SK-N-SH (cell line): ENCODE measurements around the gene KIF5C. TPM values are rescaled to one million over a fixed set of nuclear protein-coding genes. Genes with fewer than 3 reads are reported as not detected.

Experiments used
- CTCF ChIA-PET: fragments of 300-600, 350-600 bp; formaldehyde crosslinking; extraction: SDS; loops from one replicate; lab custom pipeline; 2021; lab: Yijun Ruan, JAX
- POLR2A ChIA-PET: fragments of 350-600 bp; sonication (Branson Sonifier 250); formaldehyde crosslinking; extraction: SDS; loops from one replicate; lab custom pipeline; 2020; ENCODE audit warnings: antibody characterized with exemption, inconsistent platforms; lab: Yijun Ruan, JAX
- DNase-seq: peaks from one replicate; pipeline ENCODE4 v3.0.0; 2012
- H2AFZ ChIP-seq: fragments of 200-600 bp; sonication (generic); 2 replicates; pipeline ENCODE4 v1.8.1; 2016; ENCODE audit warnings: antibody characterized with exemption, mild to moderate bottlenecking, low read depth
- H3F3A ChIP-seq: fragments of 200-600 bp; sonication (generic); replicated peaks from 2 replicates; pipeline ENCODE3; 2016; ENCODE audit warnings: antibody characterized with exemption, mild to moderate bottlenecking; ENCODE audit not compliant: insufficient read depth
- H3K27ac ChIP-seq, 2 experiments: fragments of 200-500 bp in 1 of 2; fragments of 200-600 bp in 1 of 2; sonication (Bioruptor generic) in 1 of 2; sonication (generic), shearing (Covaris generic) in 1 of 2; 2 replicates each; pipeline versions ENCODE4 v1.5.1 to v1.6.1; 2014 to 2016; ENCODE audit warnings: low read depth in 2 of 2, inconsistent platforms in 1 of 2, low read length in 1 of 2, mild to moderate bottlenecking in 1 of 2, mixed read lengths in 1 of 2
- H3K27me3 ChIP-seq: fragments of 200-600 bp; sonication (generic), shearing (Covaris generic); 2 replicates; pipeline ENCODE4 v1.6.1; 2016; ENCODE audit warnings: mixed run types; ENCODE audit not compliant: insufficient read depth
- H3K36me3 ChIP-seq, 2 experiments: fragments of 200-500 bp in 1 of 2; fragments of 200-600 bp in 1 of 2; sonication (Bioruptor generic) in 1 of 2; sonication (generic) in 1 of 2; replicated peaks in 1 of 2; 2 replicates each; pipeline versions ENCODE3 to v1.5.1; 2014 to 2016; ENCODE audit warnings: low read length in 1 of 2, mild to moderate bottlenecking in 1 of 2; ENCODE audit not compliant: insufficient read depth in 2 of 2, control insufficient read depth in 1 of 2
- H3K4me1 ChIP-seq, 2 experiments: fragments of 200-500 bp in 1 of 2; fragments of 200-600 bp in 1 of 2; sonication (Bioruptor generic) in 1 of 2; sonication (generic), shearing (Covaris generic) in 1 of 2; 2 replicates each; pipeline versions ENCODE4 v1.5.1 to v1.6.1; 2014 to 2016; ENCODE audit warnings: low read depth in 1 of 2, low read length in 1 of 2, mixed run types in 1 of 2; ENCODE audit not compliant: insufficient read depth in 2 of 2, control insufficient read depth in 1 of 2
- H3K4me2 ChIP-seq: fragments of 200-600 bp; sonication (generic), shearing (Covaris generic); 2 replicates; pipeline ENCODE4 v1.6.1; 2017; ENCODE audit warnings: mixed run types
- H3K4me3 ChIP-seq, 2 experiments: fragments of 200-500 bp in 1 of 2; fragments of 200-600 bp in 1 of 2; sonication (Bioruptor generic) in 1 of 2; sonication (generic), shearing (Covaris generic) in 1 of 2; 2 replicates each; pipeline versions ENCODE4 v1.5.1 to v1.8.1; 2014 to 2016; ENCODE audit warnings: low read depth in 2 of 2, inconsistent platforms in 1 of 2, low read length in 1 of 2, mild to moderate bottlenecking in 1 of 2, mixed read lengths in 1 of 2, moderate library complexity in 1 of 2
- H3K79me2 ChIP-seq: fragments of 200-600 bp; sonication (generic); 2 replicates; pipeline ENCODE4 v1.8.1; 2017; ENCODE audit warnings: mild to moderate bottlenecking; ENCODE audit not compliant: insufficient read depth
- H3K9ac ChIP-seq: fragments of 200-600 bp; sonication (generic); 2 replicates; pipeline ENCODE4 v1.6.1; 2017; ENCODE audit warnings: mixed run types
- H3K9me2 ChIP-seq: fragments of 200-600 bp; sonication (generic); 2 replicates; pipeline ENCODE4 v1.6.1; 2017; ENCODE audit warnings: mixed run types
- H3K9me3 ChIP-seq: fragments of 200-600 bp; sonication (generic); 2 replicates; pipeline ENCODE4 v1.6.1; 2017; ENCODE audit warnings: mixed run types, mild to moderate bottlenecking, moderate library complexity
- H4K20me1 ChIP-seq: fragments of 200-600 bp; sonication (generic); 2 replicates; pipeline ENCODE4 v1.6.1; 2017; ENCODE audit warnings: mild to moderate bottlenecking, mixed run types; ENCODE audit not compliant: insufficient read depth
- CHD2 ChIP-seq: fragments of 150-350 bp; IDR thresholded peaks from 2 replicates; pipeline ENCODE4 v1.6.1; 2018; ENCODE audit warnings: low read length; ENCODE audit not compliant: partially characterized antibody
- EP300 ChIP-seq, 2 experiments: IDR thresholded peaks; 2 replicates each; pipeline versions ENCODE4 v1.4.0 to v1.6.1; 2012; ENCODE audit warnings: borderline replicate concordance in 1 of 2, low read depth in 1 of 2, low read length in 1 of 2
- GATA2 ChIP-seq: sonication (generic); formaldehyde crosslinking; IDR thresholded peaks from 2 replicates; pipeline ENCODE4 v1.5.0; 2020; ENCODE audit warnings: mild to moderate bottlenecking, missing genetic modification reagents
- JUND ChIP-seq: IDR thresholded peaks from 2 replicates; pipeline ENCODE4 v1.4.0; 2012
- MAX ChIP-seq: IDR thresholded peaks from 2 replicates; pipeline ENCODE4 v1.4.0; 2012; ENCODE audit warnings: low read depth
- MXI1 ChIP-seq: IDR thresholded peaks from 2 replicates; pipeline ENCODE4 v1.6.1; 2012; ENCODE audit warnings: mild to moderate bottlenecking, low read depth, low read length, improper control_type of control experiment
- NRF1 ChIP-seq: IDR thresholded peaks from 2 replicates; pipeline ENCODE4 v1.6.1; 2012; ENCODE audit warnings: low read depth, mild to moderate bottlenecking, low read length
- RAD21 ChIP-seq: IDR thresholded peaks from 2 replicates; pipeline ENCODE4 v1.6.1; 2012; ENCODE audit warnings: mild to moderate bottlenecking, low read length
- RCOR1 ChIP-seq: fragments of 150-350 bp; IDR thresholded peaks from 2 replicates; pipeline ENCODE4 v1.6.1; 2017; ENCODE audit warnings: antibody characterized with exemption, low read length
- SIN3A ChIP-seq: IDR thresholded peaks from 2 replicates; pipeline ENCODE4 v1.6.1; 2012; ENCODE audit warnings: low read depth, mild to moderate bottlenecking, low read length, moderate library complexity, borderline replicate concordance
- SMC3 ChIP-seq: IDR thresholded peaks from 2 replicates; pipeline ENCODE4 v1.6.1; 2012; ENCODE audit warnings: low read depth, low read length, improper control_type of control experiment
- TAF1 ChIP-seq: IDR thresholded peaks from 2 replicates; pipeline ENCODE4 v1.6.1; 2012; ENCODE audit warnings: low read depth, mild to moderate bottlenecking, low read length, moderate library complexity, borderline replicate concordance
- TEAD4 ChIP-seq: IDR thresholded peaks from 2 replicates; pipeline ENCODE4 v1.4.0; 2012; ENCODE audit warnings: mild to moderate bottlenecking, borderline replicate concordance; ENCODE audit not compliant: insufficient read depth
- YY1 ChIP-seq: IDR thresholded peaks from 2 replicates; pipeline ENCODE4 v1.4.0; 2012; ENCODE audit warnings: low read depth, mild to moderate bottlenecking
- WGBS: methylation state at CpG from one replicate; pipeline ENCODE4 v1.1.6; 2017; ENCODE audit warnings: low lambda C conversion rate; 5-methylcytosine and 5-hydroxymethylcytosine counted together
- polyA plus RNA-seq, 3 experiments: library from polyadenylated mRNA; depleted of rRNA; stranded (reverse); fragments of >200 nt; gene quantifications; 2 replicates each; pipeline ENCODE4 v1.2.3, GENCODE V29; 2012
- TF ChIP-seq, protein P1 (sequence below): IDR thresholded peaks from 2 replicates; pipeline ENCODE4 v1.4.0; 2012; ENCODE audit warnings: low read depth, borderline replicate concordance
- TF ChIP-seq, protein P2 (sequence below): fragments of 150-350 bp; IDR thresholded peaks from 2 replicates; pipeline ENCODE4 v1.6.1; 2016; ENCODE audit warnings: mild to moderate bottlenecking, low read depth, low read length

Gene KIF5C
- polyA plus RNA-seq, 1 of the 3 experiments (the other 2 are of a cell fraction) = 3.9 TPM

DNA sequence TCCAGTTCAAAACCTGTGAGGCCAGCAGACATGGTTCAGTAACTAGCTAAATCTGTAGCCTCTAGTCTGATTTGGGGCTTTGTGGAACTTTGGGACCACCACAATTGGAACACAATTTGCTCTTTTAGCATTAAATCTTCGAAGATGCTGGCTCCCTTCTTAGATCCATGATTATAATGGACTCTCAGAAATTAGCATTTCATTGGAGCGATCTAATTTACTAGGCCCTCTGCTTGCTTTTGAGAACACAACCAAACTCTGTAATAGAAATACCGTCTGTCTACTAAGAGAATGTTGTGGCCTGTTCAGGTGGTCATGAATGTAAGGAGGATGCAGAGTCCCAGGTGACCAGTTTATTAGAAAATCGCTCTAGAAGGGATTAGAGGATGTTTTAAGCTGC, 93.3 kb downstream of the KIF5C start (continued):
- TF ChIP-seq MAX (no peak), TAF1 (no peak), YY1 (no peak), JUND (no peak), NRF1 (no peak), GATA2 (CRISPR knock-in tag) (no peak), MXI1 (no peak), TEAD4 (no peak), RAD21 (no peak), EP300 (IDR thresholded peaks at IDR 0.05; ENCODE audit: borderline replicate concordance in 1 of 2, low read depth in 1 of 2, low read length in 1 of 2) (no peak), SIN3A (no peak)
- TF ChIP-seq, protein P1, sequence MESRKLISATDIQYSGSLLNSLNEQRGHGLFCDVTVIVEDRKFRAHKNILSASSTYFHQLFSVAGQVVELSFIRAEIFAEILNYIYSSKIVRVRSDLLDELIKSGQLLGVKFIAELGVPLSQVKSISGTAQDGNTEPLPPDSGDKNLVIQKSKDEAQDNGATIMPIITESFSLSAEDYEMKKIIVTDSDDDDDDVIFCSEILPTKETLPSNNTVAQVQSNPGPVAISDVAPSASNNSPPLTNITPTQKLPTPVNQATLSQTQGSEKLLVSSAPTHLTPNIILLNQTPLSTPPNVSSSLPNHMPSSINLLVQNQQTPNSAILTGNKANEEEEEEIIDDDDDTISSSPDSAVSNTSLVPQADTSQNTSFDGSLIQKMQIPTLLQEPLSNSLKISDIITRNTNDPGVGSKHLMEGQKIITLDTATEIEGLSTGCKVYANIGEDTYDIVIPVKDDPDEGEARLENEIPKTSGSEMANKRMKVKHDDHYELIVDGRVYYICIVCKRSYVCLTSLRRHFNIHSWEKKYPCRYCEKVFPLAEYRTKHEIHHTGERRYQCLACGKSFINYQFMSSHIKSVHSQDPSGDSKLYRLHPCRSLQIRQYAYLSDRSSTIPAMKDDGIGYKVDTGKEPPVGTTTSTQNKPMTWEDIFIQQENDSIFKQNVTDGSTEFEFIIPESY = no peak

DNA sequence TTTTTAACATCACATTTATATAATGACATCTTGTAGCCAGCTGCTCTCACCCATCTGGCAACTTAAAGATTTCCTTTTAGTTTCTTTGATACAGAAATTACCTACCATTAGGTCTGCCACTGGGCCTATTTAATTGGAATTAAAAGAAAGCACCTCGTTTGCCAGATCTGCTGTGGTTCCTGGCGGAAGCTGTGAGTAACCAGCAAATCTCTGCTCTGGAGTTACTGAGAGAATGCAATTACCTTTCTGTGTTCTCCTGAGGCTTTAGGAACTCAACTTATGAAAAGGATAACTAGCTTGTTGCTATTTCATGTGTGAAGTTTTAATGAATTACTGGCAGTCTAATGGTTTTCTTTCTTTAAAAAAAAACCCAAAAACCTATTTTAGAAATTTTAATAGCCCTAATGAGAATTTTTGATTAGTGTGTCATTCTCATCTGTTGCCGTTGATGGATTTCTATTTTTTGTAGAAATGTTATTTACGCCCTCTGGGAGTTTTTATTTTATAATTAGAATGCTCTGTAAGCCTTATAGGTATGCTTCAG, 93.8 kb downstream of the KIF5C start:
- Histone ChIP-seq H2AFZ (no peak overlapping the region), H4K20me1 (no peaks in the 10 kb centered on the region), H3K79me2 (no peaks in the 10 kb centered on the region), H3K9ac (no peak overlapping the region), H3K9me3 (no peaks in the 10 kb centered on the region), H3K27me3 (no peaks in the 10 kb centered on the region), H3K36me3 (peaks cover 0 to 3% of the 10 kb centered on the region in 2 experiments), H3K27ac (peak overlapping the region in 1 of 2 experiments; percentile 83; a peak in 2 of 4 replicates), H3K4me1 (peaks cover 0 to 31% of the 10 kb centered on the region in 2 experiments; a peak in 2 of 4 replicates), H3F3A (no peaks in the 10 kb centered on the region), H3K9me2 (no peaks in the 10 kb centered on the region), H3K4me3 (no peak overlapping the region), H3K4me2 (no peak overlapping the region)
- POLR2A ChIA-PET = interaction anchor here (1.3 to 1.4 kb wide), 2 partner anchors 10 to 324 kb away, joined by 6 to 8 read pairs; no protein-coding TSS in a partner anchor
- DNase-seq = peak; percentile 30
- TF ChIP-seq TEAD4 = no peak
- 0 out of 4 replicates have a peak, but pooled peaks of 1 of the 2 experiments have one; percentile 13 for TF ChIP-seq EP300 (IDR thresholded peaks at IDR 0.05; ENCODE audit: borderline replicate concordance in 1 of 2, low read depth in 1 of 2, low read length in 1 of 2)
- 63% methylated on average over 4 of the region's 4 CpGs for WGBS
- CTCF ChIA-PET = interaction anchor here (1.4 to 1.6 kb wide), 5 partner anchors 9 to 47 kb away, joined by 3 to 9 read pairs (median 4); no protein-coding TSS in a partner anchor

DNA sequence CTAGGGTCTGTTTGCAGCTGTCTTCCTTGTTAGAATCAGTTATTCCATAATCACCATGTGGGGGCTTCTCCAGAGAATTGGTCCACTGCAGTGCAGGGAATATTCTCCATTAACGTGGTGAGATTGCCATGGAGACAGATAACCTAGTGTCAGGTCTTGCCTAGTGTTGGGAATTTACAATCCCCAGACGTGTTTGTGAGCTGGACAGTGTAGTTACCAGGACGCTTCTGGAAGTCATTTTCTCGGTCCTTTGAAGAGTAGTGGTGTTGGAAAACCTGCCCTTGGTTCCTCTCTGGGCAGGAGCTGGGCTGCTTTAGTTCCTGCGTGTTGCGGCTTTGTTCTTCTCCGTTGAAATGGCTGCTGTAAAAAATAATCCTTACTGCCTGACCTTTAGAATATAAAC, 94.6 kb downstream of the KIF5C start:
- H3K4me1 ChIP-seq = peaks cover 0 to 31% of the 10 kb centered on the region in 2 experiments; a peak in 2 of 4 replicates
- TF ChIP-seq SMC3 (no peak), EP300 (IDR thresholded peaks at IDR 0.05; ENCODE audit: borderline replicate concordance in 1 of 2, low read depth in 1 of 2, low read length in 1 of 2) (peak in 1 of 2 experiments; percentile 22; a peak in 1 of 4 replicates), GATA2 (CRISPR knock-in tag) (0 out of 2 replicates have a peak, but pooled peaks have one; percentile 9), CHD2 (peak; percentile 34), RCOR1 (peak; percentile 62; the same call in 1 of the 2 replicates)
- TF ChIP-seq, protein P2, sequence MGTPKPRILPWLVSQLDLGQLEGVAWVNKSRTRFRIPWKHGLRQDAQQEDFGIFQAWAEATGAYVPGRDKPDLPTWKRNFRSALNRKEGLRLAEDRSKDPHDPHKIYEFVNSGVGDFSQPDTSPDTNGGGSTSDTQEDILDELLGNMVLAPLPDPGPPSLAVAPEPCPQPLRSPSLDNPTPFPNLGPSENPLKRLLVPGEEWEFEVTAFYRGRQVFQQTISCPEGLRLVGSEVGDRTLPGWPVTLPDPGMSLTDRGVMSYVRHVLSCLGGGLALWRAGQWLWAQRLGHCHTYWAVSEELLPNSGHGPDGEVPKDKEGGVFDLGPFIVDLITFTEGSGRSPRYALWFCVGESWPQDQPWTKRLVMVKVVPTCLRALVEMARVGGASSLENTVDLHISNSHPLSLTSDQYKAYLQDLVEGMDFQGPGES = no peak
- H3K9me2 ChIP-seq = no peaks in the 10 kb centered on the region
- CTCF ChIA-PET = interaction anchor here (1.0 to 2.1 kb wide), 6 partner anchors 9 to 979 kb away, joined by 3 to 9 read pairs (median 5); no protein-coding TSS in a partner anchor
- 66% methylated on average over 7 of the region's 7 CpGs for WGBS
- no peak overlapping the region for H2AFZ ChIP-seq
- peak; percentile 59 for DNase-seq
- H4K20me1 ChIP-seq = no peaks in the 10 kb centered on the region
- no peaks in the 10 kb centered on the region for H3K27me3 ChIP-seq
- H3K36me3 ChIP-seq = peaks cover 0 to 5% of the 10 kb centered on the region in 2 experiments
- no peak overlapping the region for H3K4me3 ChIP-seq
- peak overlapping the region in 1 of 2 experiments; percentile 83; a peak in 2 of 4 replicates for H3K27ac ChIP-seq
- no peak overlapping the region for H3K4me2 ChIP-seq
- POLR2A ChIA-PET = interaction anchor here (0.9 to 1.4 kb wide), 4 partner anchors 9 to 949 kb away, joined by 3 to 8 read pairs (median 5); partner anchors contain the start of gene ORC4
- no peak overlapping the region for H3K9ac ChIP-seq
- H3F3A ChIP-seq = no peaks in the 10 kb centered on the region
- H3K9me3 ChIP-seq = no peaks in the 10 kb centered on the region
- no peaks in the 10 kb centered on the region for H3K79me2 ChIP-seq
